Measurements from ENCODE around the gene SUGT1. TPM values are rescaled to one million over a fixed set of nuclear protein-coding genes. Genes with fewer than 3 reads are reported as not detected.

SUGT1 gene
- total RNA-seq, 1 donor from 2014 or later: 33.1 TPM

DNA sequence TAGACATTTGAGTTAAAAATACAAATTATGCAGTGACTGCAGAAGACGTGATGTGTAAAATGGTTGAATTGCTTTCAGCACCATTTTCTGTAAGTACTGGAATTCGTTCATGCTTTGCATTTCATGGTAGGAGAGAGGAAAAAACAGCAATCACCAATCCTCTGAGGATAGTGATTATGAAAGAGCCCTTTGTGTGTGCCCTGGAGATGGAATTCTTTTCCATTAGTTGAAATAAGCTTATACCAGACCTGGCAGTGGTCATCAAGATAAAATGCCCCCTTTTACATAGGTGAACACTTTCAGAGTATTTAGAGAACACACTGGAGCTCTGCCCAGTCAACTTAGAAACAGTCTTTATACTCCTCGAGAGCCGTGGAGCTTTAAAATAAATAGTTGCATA is 85.3 kb downstream of the SUGT1 start:
- no peak for DNase-seq (ENCODE audit: low read depth in 2 of 2)

DNA sequence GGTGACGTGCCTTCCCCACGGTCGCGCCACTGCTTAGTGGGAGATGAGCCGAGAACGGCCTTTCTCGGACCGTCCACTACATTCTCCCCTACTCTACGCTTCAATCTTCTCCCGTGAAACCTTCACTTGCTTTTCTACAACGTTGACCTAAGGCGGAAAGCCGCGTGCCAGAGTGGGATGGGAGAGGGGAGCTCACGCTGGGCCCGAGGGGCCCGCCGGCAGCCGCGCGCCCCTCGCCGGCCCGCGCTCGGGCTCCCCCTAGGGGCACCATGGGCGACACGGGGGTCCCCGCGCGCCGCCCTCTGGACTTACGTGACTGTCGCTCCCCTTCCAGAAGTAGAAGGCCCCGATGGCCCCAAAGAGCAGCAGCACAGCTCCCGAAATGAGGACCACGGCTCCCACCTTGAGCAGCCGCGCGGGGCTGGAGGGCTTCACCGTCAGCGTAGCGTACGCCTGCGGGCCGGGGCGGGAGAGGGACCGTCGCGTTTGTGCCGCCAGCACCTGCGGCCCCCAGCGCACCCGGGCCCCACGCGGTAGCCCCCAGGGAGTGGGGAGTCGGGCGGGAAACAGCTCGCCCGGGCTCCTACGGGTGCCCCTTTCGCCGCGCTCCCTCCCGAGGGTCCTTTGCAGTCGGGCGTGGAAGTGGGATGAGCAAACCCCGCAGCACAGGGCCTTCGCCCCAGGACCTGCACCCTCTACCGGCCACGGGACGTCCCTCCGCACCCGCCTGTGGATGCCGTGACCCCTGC is 86.3 kb downstream of the SUGT1 start:
- peak in 1 of 2 donors; percentile 34 for DNase-seq (ENCODE audit: low read depth in 2 of 2)

DNA sequence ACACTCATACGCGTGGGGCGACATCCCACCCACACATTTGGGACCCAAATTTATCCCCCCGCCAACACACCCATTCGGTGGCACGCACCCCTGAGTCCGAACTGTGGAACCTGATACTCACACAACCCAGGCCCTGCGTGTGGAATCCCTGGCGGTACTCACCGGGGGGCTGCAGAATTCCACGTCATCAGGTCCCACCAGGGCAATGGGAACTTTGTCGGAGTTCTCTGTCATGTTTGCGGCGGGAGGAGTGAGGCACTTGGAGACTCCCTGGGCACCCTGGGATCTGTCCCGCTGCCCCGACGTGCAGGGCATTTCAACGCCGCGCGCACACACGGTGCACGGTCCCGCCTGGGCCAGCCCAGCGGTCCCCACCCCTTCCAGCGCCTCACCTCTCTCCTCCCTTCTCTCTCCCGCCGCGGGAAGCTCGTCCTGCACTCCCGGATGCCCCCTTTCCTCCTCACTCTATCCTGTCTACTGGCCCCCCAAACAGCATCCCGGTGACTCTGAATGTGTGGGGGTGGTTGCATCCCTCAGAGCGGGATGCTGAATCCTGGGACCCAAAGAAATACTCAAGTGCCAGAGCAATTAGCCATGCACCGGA is 86.9 kb downstream of the SUGT1 start, which contains the start of gene CNMD:
Gene CNMD, minus strand, starts transcription at position 353 of the 604 bp plus-strand sequence. Its CDS starts 119 bp downstream, at position 234.
- DNase-seq (ENCODE audit: low read depth in 2 of 2): no peak

DNA sequence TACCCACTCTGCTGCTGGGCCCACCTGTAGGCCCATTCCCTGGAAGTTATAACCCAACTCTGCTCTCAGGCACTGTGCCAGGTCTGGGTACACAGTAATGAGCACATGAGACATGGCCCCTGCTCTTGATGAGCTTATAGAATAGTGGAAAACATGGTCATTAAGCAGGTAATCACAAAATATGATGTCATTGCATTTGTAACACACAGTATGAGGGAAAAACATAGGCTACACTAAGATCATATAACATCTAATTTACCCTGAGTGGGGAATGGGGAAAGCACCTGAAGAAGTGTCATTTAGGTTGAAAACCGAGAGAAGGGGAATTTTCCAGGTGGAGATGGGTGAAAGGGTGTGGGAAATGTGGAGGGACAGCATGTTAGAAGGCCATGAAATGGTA is 90.9 kb downstream of the SUGT1 start:
- no peak for DNase-seq (ENCODE audit: low read depth in 2 of 2)

DNA sequence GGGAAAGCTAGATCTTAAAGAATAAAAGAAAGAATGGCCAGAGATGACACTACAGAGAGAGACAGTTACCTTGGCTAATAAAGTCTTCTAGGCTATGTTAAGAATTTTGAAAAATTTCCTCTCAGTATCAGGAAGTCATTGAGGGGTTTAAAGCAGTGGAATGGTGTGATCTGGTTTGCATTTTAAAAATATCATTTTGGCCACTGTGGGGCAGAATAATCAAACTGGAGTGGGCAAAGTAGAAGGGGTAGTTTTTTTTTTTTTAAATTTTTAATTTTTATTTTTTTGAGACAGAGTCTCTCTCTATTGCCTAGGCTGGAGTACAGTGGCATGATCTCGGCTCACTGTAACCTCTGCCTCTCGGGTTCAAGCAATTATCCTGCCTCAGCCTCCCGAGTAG is 91.4 kb downstream of the SUGT1 start:
- DNase-seq (ENCODE audit: low read depth in 2 of 2): no peak

DNA sequence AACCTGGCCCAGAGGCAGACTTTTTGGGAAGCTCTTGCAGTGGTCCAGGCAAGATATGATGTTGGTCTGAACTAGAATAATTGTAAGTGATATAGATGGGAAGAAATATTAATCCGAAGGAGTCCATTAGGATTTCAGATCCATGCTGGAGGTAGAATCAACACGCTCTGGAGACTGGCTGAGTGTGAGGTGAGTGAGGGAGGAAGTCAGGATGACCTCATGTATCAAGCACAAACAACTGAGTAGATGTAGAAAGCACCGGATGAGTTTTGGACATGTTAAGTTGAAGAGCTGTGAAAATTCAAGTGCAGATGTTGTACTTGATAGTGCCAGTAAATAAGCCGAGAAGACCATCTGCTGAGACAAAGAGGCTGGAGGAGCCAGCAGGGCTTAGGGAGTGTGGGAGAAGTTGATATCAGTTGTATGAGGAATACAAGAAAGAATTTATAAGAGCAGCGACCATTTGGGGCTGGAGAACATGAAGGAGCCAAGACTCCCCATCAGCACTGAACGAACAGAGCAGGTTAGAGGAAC is 92.3 kb downstream of the SUGT1 start:
- DNase-seq (ENCODE audit: low read depth in 2 of 2): no peak

DNA sequence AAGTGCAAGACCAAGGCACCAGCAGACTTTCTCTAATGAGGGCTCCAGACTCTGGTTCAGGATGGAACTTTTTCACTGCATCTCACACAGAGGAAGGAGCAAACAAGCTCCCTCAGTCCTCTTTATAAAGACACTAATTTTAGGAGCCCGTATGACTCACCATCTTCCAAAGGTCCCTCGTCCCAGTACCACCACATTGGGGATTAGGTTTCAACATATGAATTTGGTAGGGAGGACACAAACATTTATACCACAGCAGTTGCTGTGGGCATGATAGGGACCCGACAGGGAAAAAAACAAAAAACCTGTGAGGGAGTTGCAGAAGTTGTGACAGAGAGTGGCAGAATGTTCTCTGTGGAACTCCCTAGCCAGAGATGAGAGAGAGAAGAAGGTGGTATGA is 93.5 kb downstream of the SUGT1 start:
- no peak for DNase-seq (ENCODE audit: low read depth in 2 of 2)

DNA sequence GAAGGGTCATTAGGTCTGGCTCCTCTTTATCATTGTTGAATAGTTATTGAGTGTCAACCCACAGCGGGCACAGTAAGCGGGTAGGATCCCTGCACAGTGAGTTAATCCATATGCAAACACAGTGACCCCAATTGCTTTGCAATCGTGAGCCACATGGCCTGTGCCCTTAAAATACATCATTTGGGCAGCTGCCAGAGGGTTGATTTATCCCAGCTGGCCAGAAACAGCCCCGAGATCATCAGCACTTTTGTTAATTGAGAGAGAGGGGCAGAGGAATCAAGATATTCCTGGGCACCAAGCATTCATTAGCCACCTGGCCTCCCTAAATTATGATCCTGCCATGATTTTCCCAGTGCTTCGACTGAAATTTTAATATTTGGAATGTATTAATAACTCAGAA is 96.8 kb downstream of the SUGT1 start:
- no peak for DNase-seq (ENCODE audit: low read depth in 2 of 2)

Other genes with a start within 250 kb of the SUGT1 start
- gene THSD1, start 246.7 kb upstream of the SUGT1 start, total RNA-seq: 41.3 and 52.8 TPM in 2 replicates
- gene VPS36, start 202.2 kb upstream of the SUGT1 start, total RNA-seq: 18.9 and 20.5 TPM in 2 replicates
- 16.6 and 20.4 TPM in 2 replicates for gene CKAP2, start 197.4 kb upstream of the SUGT1 start, total RNA-seq
- gene HNRNPA1L2, start 10.4 kb upstream of the SUGT1 start, total RNA-seq: 2.2 and 2.7 TPM in 2 replicates
- gene CNMD, start 87.0 kb downstream of the SUGT1 start, total RNA-seq: not detected in 2 replicates
- gene PCDH8, start 195.8 kb downstream of the SUGT1 start, total RNA-seq: not detected in 2 replicates